Measurements from ENCODE around the gene PIP4K2C.

DNA sequence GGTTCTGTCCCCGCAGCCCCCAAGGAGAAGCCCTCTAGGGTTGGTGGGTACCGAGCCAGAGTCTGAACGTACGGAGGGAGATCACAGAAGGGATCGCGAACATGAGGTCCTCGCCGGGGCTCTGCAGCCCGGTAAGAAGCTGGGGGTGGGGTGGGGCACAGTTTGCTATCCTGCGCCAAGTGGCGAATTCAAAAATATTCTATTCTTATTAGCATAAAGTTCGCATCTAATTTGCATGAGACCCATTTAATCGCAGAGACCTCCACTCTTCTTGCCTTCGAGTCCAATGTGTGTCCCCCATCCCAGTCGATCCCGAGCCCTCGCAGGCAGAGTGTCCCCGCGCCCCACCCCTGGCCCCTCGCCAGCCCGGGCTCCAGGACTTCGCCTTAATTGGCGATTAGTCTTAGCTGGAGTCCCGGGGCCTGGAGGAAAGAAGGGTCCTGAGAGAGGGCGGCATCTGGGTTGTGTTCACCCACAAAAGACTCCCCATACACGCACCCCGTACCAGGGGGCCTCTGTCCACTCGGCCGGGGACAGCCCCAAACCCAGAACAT lies 19.6 kb downstream of the PIP4K2C start:
- TF ChIP-seq SIN3A (IDR thresholded peaks at IDR 0.05; ENCODE audit: borderline replicate concordance, insufficient read depth, low read length): no peak
- no peak for TF ChIP-seq POLR2AphosphoS5 (IDR thresholded peaks at IDR 0.05; ENCODE audit: low read depth, low read length)
- TF ChIP-seq TAF1 (IDR thresholded peaks at IDR 0.05; ENCODE audit: borderline replicate concordance, insufficient read depth, low read length): no peak
- TF ChIP-seq, protein P1, sequence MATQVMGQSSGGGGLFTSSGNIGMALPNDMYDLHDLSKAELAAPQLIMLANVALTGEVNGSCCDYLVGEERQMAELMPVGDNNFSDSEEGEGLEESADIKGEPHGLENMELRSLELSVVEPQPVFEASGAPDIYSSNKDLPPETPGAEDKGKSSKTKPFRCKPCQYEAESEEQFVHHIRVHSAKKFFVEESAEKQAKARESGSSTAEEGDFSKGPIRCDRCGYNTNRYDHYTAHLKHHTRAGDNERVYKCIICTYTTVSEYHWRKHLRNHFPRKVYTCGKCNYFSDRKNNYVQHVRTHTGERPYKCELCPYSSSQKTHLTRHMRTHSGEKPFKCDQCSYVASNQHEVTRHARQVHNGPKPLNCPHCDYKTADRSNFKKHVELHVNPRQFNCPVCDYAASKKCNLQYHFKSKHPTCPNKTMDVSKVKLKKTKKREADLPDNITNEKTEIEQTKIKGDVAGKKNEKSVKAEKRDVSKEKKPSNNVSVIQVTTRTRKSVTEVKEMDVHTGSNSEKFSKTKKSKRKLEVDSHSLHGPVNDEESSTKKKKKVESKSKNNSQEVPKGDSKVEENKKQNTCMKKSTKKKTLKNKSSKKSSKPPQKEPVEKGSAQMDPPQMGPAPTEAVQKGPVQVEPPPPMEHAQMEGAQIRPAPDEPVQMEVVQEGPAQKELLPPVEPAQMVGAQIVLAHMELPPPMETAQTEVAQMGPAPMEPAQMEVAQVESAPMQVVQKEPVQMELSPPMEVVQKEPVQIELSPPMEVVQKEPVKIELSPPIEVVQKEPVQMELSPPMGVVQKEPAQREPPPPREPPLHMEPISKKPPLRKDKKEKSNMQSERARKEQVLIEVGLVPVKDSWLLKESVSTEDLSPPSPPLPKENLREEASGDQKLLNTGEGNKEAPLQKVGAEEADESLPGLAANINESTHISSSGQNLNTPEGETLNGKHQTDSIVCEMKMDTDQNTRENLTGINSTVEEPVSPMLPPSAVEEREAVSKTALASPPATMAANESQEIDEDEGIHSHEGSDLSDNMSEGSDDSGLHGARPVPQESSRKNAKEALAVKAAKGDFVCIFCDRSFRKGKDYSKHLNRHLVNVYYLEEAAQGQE (IDR thresholded peaks at IDR 0.05; ENCODE audit: insufficient read depth in 1 of 2, low read depth in 2 of 2, low read length in 2 of 2): no peak
- TF ChIP-seq FOXP2 (optimal IDR thresholded peaks at IDR 0.05; ENCODE audit: borderline replicate concordance, extremely low read depth, extremely low read length, insufficient read depth): no peak
